ENCODE data around the gene RAB40C. TPM values are rescaled to one million over a fixed set of nuclear protein-coding genes. Genes with fewer than 3 reads are reported as not detected.

The RAB40C gene
- total and polyA plus RNA-seq, 9 of the 15 experiments (the other 6 are each of a cell fraction or from before 2014, with no cell fraction given), result 0.17 to 23.4 (median 8.7) TPM

DNA sequence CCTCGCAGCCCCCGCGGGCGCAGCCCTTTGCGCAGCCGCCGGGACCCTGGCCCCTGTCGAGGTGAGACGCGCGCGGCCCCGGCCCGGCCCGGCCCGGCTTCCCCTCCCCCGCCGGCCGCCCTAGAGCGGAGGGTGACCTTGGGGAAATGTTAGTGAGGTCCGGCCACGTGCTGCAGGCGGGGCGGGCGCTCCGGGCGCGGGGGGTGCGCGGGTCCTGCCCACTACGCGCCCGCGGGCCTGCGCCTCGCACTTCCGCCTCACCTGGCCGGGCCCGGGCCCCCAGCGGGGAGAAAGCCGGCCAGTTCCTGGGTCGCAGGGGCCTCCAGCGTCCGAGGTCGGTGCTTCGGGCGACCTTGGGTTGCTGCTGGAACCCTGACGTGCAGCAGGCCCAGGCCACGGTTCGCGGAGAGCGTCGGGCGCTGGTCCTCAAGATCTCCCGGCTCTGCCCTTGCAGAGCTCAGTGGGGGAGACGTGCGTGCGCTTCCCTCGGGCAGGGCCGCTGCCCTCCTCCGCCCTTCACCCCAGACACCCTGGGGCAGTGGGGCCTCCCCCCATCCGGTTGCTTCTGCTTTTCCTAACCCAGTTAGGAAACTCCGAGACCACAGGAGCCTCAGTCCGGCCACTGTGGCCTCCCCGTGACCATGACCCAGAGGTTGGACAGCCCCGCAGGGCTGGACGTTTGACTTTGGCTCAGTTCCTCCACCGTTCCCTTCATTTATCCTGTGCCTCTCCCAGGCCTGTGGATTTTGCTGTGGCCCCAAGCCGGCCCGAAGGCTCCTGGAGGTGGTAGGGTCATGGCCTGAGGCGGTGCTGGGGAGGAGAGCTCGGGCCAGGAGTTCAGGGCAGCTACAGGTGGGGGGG is 52.6 kb downstream of the RAB40C start (continued):
- TF ChIP-seq SP1 (CRISPR knock-in tag; IDR thresholded peaks at IDR 0.05) (peak; percentile 49; the same call in 1 of the 2 replicates), PTBP1 (IDR thresholded peaks at IDR 0.05; ENCODE audit: low read depth, low read length) (no peak), FOSL1 (tag; conservative IDR thresholded peaks at IDR 0.05) (no peak), ZNF124 (CRISPR knock-in tag; IDR thresholded peaks at IDR 0.05) (no peak), NR2C1 (IDR thresholded peaks at IDR 0.05) (no peak), NR2C1 (tag; IDR thresholded peaks at IDR 0.05) (no peak), GTF2A2 (tag; IDR thresholded peaks at IDR 0.05) (no peak), JUND (IDR thresholded peaks at IDR 0.05; ENCODE audit: borderline replicate concordance, low read depth, low read length) (no peak), JUND (tag; IDR thresholded peaks at IDR 0.05; ENCODE audit: borderline replicate concordance, low read depth, low read length) (no peak), LCOR (CRISPR knock-in tag; IDR thresholded peaks at IDR 0.05) (no peak), SRSF3 (IDR thresholded peaks at IDR 0.05; ENCODE audit: insufficient read depth, low read length) (no peak), STAG1 (CRISPR knock-in tag; IDR thresholded peaks at IDR 0.05; ENCODE audit: borderline replicate concordance) (no peak), BHLHE40 (IDR thresholded peaks at IDR 0.05; ENCODE audit: low read length) (0 out of 2 replicates have a peak, but pooled peaks have one; percentile 23), DNMT1 (IDR thresholded peaks at IDR 0.05) (no peak), CSDE1 (IDR thresholded peaks at IDR 0.05) (no peak), JUN (IDR thresholded peaks at IDR 0.05; ENCODE audit: borderline replicate concordance, low read depth, low read length) (no peak), JUN (CRISPR knock-in tag; IDR thresholded peaks at IDR 0.05; ENCODE audit: borderline replicate concordance) (no peak), CEBPB (tag; IDR thresholded peaks at IDR 0.05) (no peak), TAF9B (IDR thresholded peaks at IDR 0.05; ENCODE audit: partially characterized antibody) (no peak)
- TF ChIP-seq, protein P1, sequence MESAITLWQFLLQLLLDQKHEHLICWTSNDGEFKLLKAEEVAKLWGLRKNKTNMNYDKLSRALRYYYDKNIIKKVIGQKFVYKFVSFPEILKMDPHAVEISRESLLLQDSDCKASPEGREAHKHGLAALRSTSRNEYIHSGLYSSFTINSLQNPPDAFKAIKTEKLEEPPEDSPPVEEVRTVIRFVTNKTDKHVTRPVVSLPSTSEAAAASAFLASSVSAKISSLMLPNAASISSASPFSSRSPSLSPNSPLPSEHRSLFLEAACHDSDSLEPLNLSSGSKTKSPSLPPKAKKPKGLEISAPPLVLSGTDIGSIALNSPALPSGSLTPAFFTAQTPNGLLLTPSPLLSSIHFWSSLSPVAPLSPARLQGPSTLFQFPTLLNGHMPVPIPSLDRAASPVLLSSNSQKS (CRISPR knock-in tag; IDR thresholded peaks at IDR 0.05), result no peak
- TF ChIP-seq, protein P2, sequence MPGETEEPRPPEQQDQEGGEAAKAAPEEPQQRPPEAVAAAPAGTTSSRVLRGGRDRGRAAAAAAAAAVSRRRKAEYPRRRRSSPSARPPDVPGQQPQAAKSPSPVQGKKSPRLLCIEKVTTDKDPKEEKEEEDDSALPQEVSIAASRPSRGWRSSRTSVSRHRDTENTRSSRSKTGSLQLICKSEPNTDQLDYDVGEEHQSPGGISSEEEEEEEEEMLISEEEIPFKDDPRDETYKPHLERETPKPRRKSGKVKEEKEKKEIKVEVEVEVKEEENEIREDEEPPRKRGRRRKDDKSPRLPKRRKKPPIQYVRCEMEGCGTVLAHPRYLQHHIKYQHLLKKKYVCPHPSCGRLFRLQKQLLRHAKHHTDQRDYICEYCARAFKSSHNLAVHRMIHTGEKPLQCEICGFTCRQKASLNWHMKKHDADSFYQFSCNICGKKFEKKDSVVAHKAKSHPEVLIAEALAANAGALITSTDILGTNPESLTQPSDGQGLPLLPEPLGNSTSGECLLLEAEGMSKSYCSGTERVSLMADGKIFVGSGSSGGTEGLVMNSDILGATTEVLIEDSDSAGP (CRISPR knock-in tag; IDR thresholded peaks at IDR 0.05), result no peak
- TF ChIP-seq, protein P3, sequence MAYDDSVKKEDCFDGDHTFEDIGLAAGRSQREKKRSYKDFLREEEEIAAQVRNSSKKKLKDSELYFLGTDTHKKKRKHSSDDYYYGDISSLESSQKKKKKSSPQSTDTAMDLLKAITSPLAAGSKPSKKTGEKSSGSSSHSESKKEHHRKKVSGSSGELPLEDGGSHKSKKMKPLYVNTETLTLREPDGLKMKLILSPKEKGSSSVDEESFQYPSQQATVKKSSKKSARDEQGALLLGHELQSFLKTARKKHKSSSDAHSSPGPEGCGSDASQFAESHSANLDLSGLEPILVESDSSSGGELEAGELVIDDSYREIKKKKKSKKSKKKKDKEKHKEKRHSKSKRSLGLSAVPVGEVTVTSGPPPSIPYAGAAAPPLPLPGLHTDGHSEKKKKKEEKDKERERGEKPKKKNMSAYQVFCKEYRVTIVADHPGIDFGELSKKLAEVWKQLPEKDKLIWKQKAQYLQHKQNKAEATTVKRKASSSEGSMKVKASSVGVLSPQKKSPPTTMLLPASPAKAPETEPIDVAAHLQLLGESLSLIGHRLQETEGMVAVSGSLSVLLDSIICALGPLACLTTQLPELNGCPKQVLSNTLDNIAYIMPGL (CRISPR knock-in tag; IDR thresholded peaks at IDR 0.05), result peak; percentile 41; the same call in 1 of the 2 replicates
- TF ChIP-seq, protein P4, sequence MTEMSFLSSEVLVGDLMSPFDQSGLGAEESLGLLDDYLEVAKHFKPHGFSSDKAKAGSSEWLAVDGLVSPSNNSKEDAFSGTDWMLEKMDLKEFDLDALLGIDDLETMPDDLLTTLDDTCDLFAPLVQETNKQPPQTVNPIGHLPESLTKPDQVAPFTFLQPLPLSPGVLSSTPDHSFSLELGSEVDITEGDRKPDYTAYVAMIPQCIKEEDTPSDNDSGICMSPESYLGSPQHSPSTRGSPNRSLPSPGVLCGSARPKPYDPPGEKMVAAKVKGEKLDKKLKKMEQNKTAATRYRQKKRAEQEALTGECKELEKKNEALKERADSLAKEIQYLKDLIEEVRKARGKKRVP (CRISPR knock-in tag; IDR thresholded peaks at IDR 0.05), result no peak; the same call in 1 of the 2 replicates
